ENCODE data around the gene SOBP.

DNA sequence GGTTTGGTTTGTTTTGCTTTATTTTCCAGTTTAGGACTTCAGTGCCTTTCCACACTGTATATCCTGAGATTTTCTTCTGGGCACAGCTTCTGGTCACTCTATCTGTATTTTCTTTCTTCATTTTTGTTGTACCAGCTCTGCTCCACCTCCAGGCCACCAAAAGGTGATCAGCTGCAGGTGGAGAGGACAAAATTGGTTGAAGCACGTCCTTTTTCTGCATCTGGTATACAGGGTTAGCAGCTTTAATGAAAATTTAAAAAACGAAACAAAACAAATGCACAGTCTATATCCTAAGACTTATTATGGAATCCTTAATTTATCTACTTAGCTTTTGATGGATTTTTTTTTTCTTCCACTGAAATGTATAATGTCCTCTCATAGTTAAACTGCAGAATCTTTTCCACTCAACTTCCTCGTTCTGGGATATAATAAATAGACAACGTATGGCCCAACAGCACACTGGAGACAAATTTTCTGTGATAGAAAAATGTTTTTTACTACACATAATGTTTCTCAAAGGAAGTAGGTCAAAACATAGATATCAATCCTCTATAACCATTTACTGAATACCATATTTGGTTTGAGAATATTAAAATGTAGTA is 10.7 kb upstream of the SOBP start:
- TF ChIP-seq, protein P1, sequence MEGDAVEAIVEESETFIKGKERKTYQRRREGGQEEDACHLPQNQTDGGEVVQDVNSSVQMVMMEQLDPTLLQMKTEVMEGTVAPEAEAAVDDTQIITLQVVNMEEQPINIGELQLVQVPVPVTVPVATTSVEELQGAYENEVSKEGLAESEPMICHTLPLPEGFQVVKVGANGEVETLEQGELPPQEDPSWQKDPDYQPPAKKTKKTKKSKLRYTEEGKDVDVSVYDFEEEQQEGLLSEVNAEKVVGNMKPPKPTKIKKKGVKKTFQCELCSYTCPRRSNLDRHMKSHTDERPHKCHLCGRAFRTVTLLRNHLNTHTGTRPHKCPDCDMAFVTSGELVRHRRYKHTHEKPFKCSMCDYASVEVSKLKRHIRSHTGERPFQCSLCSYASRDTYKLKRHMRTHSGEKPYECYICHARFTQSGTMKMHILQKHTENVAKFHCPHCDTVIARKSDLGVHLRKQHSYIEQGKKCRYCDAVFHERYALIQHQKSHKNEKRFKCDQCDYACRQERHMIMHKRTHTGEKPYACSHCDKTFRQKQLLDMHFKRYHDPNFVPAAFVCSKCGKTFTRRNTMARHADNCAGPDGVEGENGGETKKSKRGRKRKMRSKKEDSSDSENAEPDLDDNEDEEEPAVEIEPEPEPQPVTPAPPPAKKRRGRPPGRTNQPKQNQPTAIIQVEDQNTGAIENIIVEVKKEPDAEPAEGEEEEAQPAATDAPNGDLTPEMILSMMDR (IDR thresholded peaks at IDR 0.05) = no peak
- no peak for TF ChIP-seq POLR2A (IDR thresholded peaks at IDR 0.05)
- no peak for TF ChIP-seq EP300 (IDR thresholded peaks at IDR 0.05)
